Measurements from ENCODE around the gene CRYBA1. TPM values are rescaled to one million over a fixed set of nuclear protein-coding genes. Genes with fewer than 3 reads are reported as not detected.

Gene CRYBA1
- total and polyA plus RNA-seq, 2 of the 8 experiments (the other 6 are each of a cell fraction or from before 2014, with no cell fraction given) = not detected

- H4K20me1 ChIP-seq (replicated peaks in 1 of 2; ENCODE audit: control insufficient read depth in 1 of 2, insufficient read depth in 2 of 2, low read length in 2 of 2) = no peaks in the 10 kb centered on the region
- no peak overlapping the region for H3K56ac ChIP-seq (replicated peaks; ENCODE audit: insufficient read length, low read depth, low read length)
- H3K18ac ChIP-seq (ENCODE audit: extremely low read depth, low read length) = no peak overlapping the region
- H3K4ac ChIP-seq (replicated peaks; ENCODE audit: insufficient read length, low read depth, low read length) = no peak overlapping the region
- no peak overlapping the region for H3K4me2 ChIP-seq (ENCODE audit: insufficient read depth in 1 of 2, low read depth in 2 of 2, low read length in 2 of 2)
- H3K9me3 ChIP-seq (ENCODE audit: insufficient read depth in 2 of 2, low read depth in 1 of 2, low read length in 1 of 2) = no peaks in the 10 kb centered on the region
- H2AK5ac ChIP-seq (ENCODE audit: low read depth, low read length) = no peak overlapping the region
- no peak overlapping the region for H3K9ac ChIP-seq (replicated peaks in 1 of 4; ENCODE audit: extremely low read depth in 1 of 4, low read depth in 3 of 4, low read length in 3 of 4)
- no peak overlapping the region for H2BK20ac ChIP-seq (ENCODE audit: low read length)
- no peak overlapping the region for H2BK120ac ChIP-seq (replicated peaks; ENCODE audit: low read depth, low read length)
- H2BK12ac ChIP-seq (ENCODE audit: low read depth, low read length) = no peak overlapping the region
- no peak overlapping the region; the same call in 1 of the 2 replicates for H4K8ac ChIP-seq (ENCODE audit: extremely low read depth, insufficient read depth, low read length)
- DNase-seq (ENCODE audit: low read depth in 1 of 2, low spot score in 2 of 2) (no peak), FAIRE-seq (no peak)
- ChIA-PET CTCF (ENCODE audit: partially characterized antibody) (interaction anchor here (1.0 to 18.3 kb wide), 9 partner anchors 27 to 402 kb away, joined by 3 to 333 read pairs (median 6); partner anchors contain the start of gene MYO18A), POLR2A (ENCODE audit: partially characterized antibody) (no interaction called here)
- H4K91ac ChIP-seq (replicated peaks; ENCODE audit: insufficient read length, low read length) = no peak overlapping the region
- H3K14ac ChIP-seq (ENCODE audit: insufficient read length) = no peak overlapping the region
- no peak overlapping the region for H3K23ac ChIP-seq (ENCODE audit: insufficient read length)
- H3K27ac ChIP-seq (ENCODE audit: low read depth, low read length) = no peak overlapping the region
- no peaks in the 10 kb centered on the region for H3K4me1 ChIP-seq (replicated peaks in 1 of 4; ENCODE audit: control insufficient read depth in 3 of 4, insufficient read depth in 4 of 4, low read length in 3 of 4)
- no peaks in the 10 kb centered on the region for H3K79me1 ChIP-seq (ENCODE audit: low read depth, low read length)
- WGBS, 2 experiments (ENCODE audit: extremely low coverage in 1 of 2, insufficient coverage in 1 of 2, insufficient read length in 1 of 2, insufficient replicate concordance in 2 of 2, low coverage in 1 of 2, low lambda C conversion rate in 2 of 2, missing lambda C conversion rate in 1 of 2) = 93% methylated on average over 10 of the region's 10 CpGs; no CpG with 5 or more reads in 1 of the 2 experiments
- no peaks in the 10 kb centered on the region; the same call in 1 of the 2 replicates for H3K23me2 ChIP-seq (ENCODE audit: low read depth, low read length)
- H3K36me3 ChIP-seq (ENCODE audit: control insufficient read depth in 2 of 4, insufficient read depth in 4 of 4, low read length in 3 of 4) = no peaks in the 10 kb centered on the region
- no peak overlapping the region for H4K5ac ChIP-seq (ENCODE audit: insufficient read length, low read depth, low read length)
- H2BK5ac ChIP-seq (ENCODE audit: low read depth, low read length) = no peak overlapping the region
- no peak overlapping the region for H3K4me3 ChIP-seq (ENCODE audit: extremely low read depth in 1 of 4, insufficient read depth in 2 of 4, low read depth in 3 of 4, low read length in 4 of 4)
- H2AFZ ChIP-seq (ENCODE audit: low read length) = no peak overlapping the region
- H3K79me2 ChIP-seq (ENCODE audit: control insufficient read depth in 1 of 2, insufficient read depth in 2 of 2, low read length in 2 of 2) = no peaks in the 10 kb centered on the region
- H3K27me3 ChIP-seq (replicated peaks in 1 of 4; ENCODE audit: control insufficient read depth in 3 of 4, extremely low read depth in 1 of 4, insufficient read depth in 3 of 4, low read length in 3 of 4) = no peaks in the 10 kb centered on the region
- H2BK15ac ChIP-seq (ENCODE audit: low read length) = no peak overlapping the region
These were observed 31.5 kb upstream of the CRYBA1 start for GRCh38 chr17:29215174-29215573.
